Measurements from ENCODE around the gene CACNA2D1. TPM values are rescaled to one million over a fixed set of nuclear protein-coding genes. Genes with fewer than 3 reads are reported as not detected.

Gene CACNA2D1
- total RNA-seq, 1 donor from 2014 or later, result 1.5 TPM

- Histone ChIP-seq H3K27ac (no peak overlapping the region), H3F3A (ENCODE audit: low read depth) (no peaks in the 10 kb centered on the region), H3K79me2 (ENCODE audit: low read depth) (no peaks in the 10 kb centered on the region), H3K36me3 (no peaks in the 10 kb centered on the region), H3K9ac (no peak overlapping the region), H3K4me3 (no peak overlapping the region), H3K4me1 (peaks cover 24% of the 10 kb centered on the region), H3K4me2 (no peak overlapping the region), H3K9me3 (ENCODE audit: low read depth) (no peaks in the 10 kb centered on the region), H3K27me3 (no peaks in the 10 kb centered on the region), H2AFZ (replicated peaks) (no peak overlapping the region), H4K20me1 (ENCODE audit: low read depth) (no peaks in the 10 kb centered on the region)
- DNase-seq (ENCODE audit: low spot score), result no peak
- Mint-ChIP-seq H3K27me3 (ENCODE audit: insufficient read depth, low read depth) (no peaks in the 10 kb centered on the region), H3K27ac (no peak overlapping the region), H3K4me1 (peaks cover 48% of the 10 kb centered on the region), H3K4me3 (no peak overlapping the region), H3K9me3 (no peaks in the 10 kb centered on the region), H3K36me3 (no peaks in the 10 kb centered on the region)
- TF ChIP-seq EZH2 (IDR thresholded peaks at IDR 0.05), result no peak
- TF ChIP-seq, protein P1, sequence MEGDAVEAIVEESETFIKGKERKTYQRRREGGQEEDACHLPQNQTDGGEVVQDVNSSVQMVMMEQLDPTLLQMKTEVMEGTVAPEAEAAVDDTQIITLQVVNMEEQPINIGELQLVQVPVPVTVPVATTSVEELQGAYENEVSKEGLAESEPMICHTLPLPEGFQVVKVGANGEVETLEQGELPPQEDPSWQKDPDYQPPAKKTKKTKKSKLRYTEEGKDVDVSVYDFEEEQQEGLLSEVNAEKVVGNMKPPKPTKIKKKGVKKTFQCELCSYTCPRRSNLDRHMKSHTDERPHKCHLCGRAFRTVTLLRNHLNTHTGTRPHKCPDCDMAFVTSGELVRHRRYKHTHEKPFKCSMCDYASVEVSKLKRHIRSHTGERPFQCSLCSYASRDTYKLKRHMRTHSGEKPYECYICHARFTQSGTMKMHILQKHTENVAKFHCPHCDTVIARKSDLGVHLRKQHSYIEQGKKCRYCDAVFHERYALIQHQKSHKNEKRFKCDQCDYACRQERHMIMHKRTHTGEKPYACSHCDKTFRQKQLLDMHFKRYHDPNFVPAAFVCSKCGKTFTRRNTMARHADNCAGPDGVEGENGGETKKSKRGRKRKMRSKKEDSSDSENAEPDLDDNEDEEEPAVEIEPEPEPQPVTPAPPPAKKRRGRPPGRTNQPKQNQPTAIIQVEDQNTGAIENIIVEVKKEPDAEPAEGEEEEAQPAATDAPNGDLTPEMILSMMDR (IDR thresholded peaks at IDR 0.05), result no peak
- TF ChIP-seq EZH2phosphoT487 (IDR thresholded peaks at IDR 0.05), result no peak
These were observed 67.9 kb downstream of the CACNA2D1 start for GRCh38 chr7:82375713-82376112.

DNA sequence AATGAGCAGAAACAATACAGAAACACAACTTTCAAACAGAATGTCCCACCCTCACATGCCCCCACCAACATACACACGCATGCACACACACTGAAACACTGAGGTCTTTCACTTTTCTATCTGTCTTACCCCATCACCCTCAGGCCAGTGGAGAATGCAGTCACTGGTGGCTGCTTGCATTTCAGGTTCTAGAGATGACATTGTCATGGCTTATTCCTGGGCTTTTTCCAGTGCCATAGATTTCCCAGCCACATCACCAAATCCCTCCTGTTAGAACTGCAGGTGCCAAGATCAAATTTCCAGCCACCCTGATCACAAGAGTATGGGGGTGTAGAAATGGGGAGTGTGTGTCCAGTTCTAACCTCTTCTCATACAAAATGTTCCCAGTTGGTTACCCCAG, 68.4 kb downstream of the CACNA2D1 start:
- Histone ChIP-seq H3K4me2 (no peak overlapping the region), H3K9ac (no peak overlapping the region), H2AFZ (replicated peaks) (no peak overlapping the region), H3K27me3 (no peaks in the 10 kb centered on the region), H3K36me3 (no peaks in the 10 kb centered on the region), H3F3A (ENCODE audit: low read depth) (no peaks in the 10 kb centered on the region), H3K4me1 (peaks cover 24% of the 10 kb centered on the region), H3K79me2 (ENCODE audit: low read depth) (no peaks in the 10 kb centered on the region), H4K20me1 (ENCODE audit: low read depth) (no peaks in the 10 kb centered on the region), H3K27ac (no peak overlapping the region), H3K9me3 (ENCODE audit: low read depth) (no peaks in the 10 kb centered on the region), H3K4me3 (no peak overlapping the region)
- Mint-ChIP-seq H3K4me1 (peaks cover 48% of the 10 kb centered on the region), H3K9me3 (no peaks in the 10 kb centered on the region), H3K4me3 (no peak overlapping the region), H3K36me3 (no peaks in the 10 kb centered on the region), H3K27me3 (ENCODE audit: insufficient read depth, low read depth) (no peaks in the 10 kb centered on the region), H3K27ac (peak overlapping the region; percentile 18)
- TF ChIP-seq EZH2phosphoT487 (IDR thresholded peaks at IDR 0.05) (no peak), EZH2 (IDR thresholded peaks at IDR 0.05) (no peak)
- TF ChIP-seq, protein P1 (IDR thresholded peaks at IDR 0.05), result no peak
- DNase-seq (ENCODE audit: low spot score), result no peak

DNA sequence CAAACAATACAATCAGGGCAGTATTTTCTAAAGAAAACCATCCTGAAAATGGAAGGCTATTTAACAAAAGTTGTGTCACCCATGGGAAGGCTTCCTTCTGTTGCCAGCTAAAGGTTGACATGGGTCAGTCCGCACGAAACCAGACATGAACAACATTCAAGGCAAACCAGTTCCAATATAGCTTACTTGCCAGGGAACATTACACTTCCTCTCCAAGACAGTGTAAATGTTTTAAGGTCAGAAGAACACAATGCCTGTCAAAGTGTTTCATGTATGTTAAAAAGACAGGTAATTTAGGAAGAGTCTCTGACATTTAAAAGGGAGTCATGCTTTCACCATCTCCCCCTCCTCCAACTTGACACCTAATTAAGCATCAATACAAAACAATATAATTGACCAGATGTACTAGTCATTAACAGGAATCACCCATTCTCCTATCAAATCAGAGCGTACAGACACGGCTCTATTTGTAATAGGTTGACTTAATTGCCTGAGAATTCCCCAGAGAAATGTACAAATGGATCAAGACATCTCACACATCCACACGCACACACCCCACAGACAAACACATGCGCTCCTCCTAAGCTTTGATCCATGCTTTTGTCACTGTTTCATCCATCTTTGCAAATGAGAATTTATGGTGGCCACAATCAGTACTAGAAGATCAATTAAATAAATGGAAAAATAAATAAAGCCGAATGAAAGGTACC, 69.5 kb downstream of the CACNA2D1 start:
- Mint-ChIP-seq H3K27me3 (ENCODE audit: insufficient read depth, low read depth) (no peaks in the 10 kb centered on the region), H3K9me3 (no peaks in the 10 kb centered on the region), H3K4me3 (no peak overlapping the region), H3K4me1 (peaks cover 50% of the 10 kb centered on the region), H3K27ac (peak overlapping the region; percentile 0), H3K36me3 (no peaks in the 10 kb centered on the region)
- H3F3A ChIP-seq (ENCODE audit: low read depth), result no peaks in the 10 kb centered on the region
- H3K27me3 ChIP-seq, result no peaks in the 10 kb centered on the region
- no peaks in the 10 kb centered on the region for H3K36me3 ChIP-seq
- TF ChIP-seq EZH2 (IDR thresholded peaks at IDR 0.05) (no peak), EZH2phosphoT487 (IDR thresholded peaks at IDR 0.05) (no peak)
- TF ChIP-seq, protein P1 (IDR thresholded peaks at IDR 0.05), result no peak
- no peaks in the 10 kb centered on the region for H4K20me1 ChIP-seq (ENCODE audit: low read depth)
- H3K27ac ChIP-seq, result no peak overlapping the region
- no peak overlapping the region for H3K4me3 ChIP-seq
- no peaks in the 10 kb centered on the region for H3K9me3 ChIP-seq (ENCODE audit: low read depth)
- peaks cover 24% of the 10 kb centered on the region for H3K4me1 ChIP-seq
- H3K9ac ChIP-seq, result no peak overlapping the region
- DNase-seq (ENCODE audit: low spot score), result no peak
- no peak overlapping the region for H3K4me2 ChIP-seq
- H3K79me2 ChIP-seq (ENCODE audit: low read depth), result no peaks in the 10 kb centered on the region
- no peak overlapping the region for H2AFZ ChIP-seq (replicated peaks)

Data from neural progenitor cell (in vitro differentiated cells).